ENCODE measurements around the gene BRINP1.

BRINP1 gene

GRCh38 chr9:119280740-119281485 lies 88.3 kb downstream of the BRINP1 start:
- no peak for DNase-seq

GRCh38 chr9:119278171-119278570 lies 91.1 kb downstream of the BRINP1 start:
- no peak for DNase-seq

- no peak for DNase-seq
Measured at GRCh38 chr9:119273984-119274665, 95.1 kb downstream of the BRINP1 start.

- DNase-seq = no peak
Measured at GRCh38 chr9:119273325-119273904, 95.8 kb downstream of the BRINP1 start.

GRCh38 chr9:119272500-119273211 lies 96.6 kb downstream of the BRINP1 start:
- DNase-seq = no peak

GRCh38 chr9:119268985-119269384 lies 100.2 kb downstream of the BRINP1 start:
- no peak for DNase-seq

- DNase-seq = no peak
Measured at GRCh38 chr9:119264165-119264564, 105.1 kb downstream of the BRINP1 start.

- DNase-seq = no peak
Measured at GRCh38 chr9:119257592-119257991, 111.6 kb downstream of the BRINP1 start.

- DNase-seq = no peak
Measured at GRCh38 chr9:119255116-119255515, 114.1 kb downstream of the BRINP1 start.

- DNase-seq = no peak
Measured at GRCh38 chr9:119252671-119253299, 116.5 kb downstream of the BRINP1 start.

- DNase-seq = no peak
Measured at GRCh38 chr9:119251936-119252335, 117.3 kb downstream of the BRINP1 start.

GRCh38 chr9:119250730-119251129 lies 118.5 kb downstream of the BRINP1 start:
- DNase-seq = no peak

- DNase-seq = no peak
Measured at GRCh38 chr9:119240546-119240945, 128.7 kb downstream of the BRINP1 start.

- DNase-seq = no peak
Measured at GRCh38 chr9:119234636-119235035, 134.6 kb downstream of the BRINP1 start.

- DNase-seq = no peak
Measured at GRCh38 chr9:119227422-119227821, 141.8 kb downstream of the BRINP1 start.

GRCh38 chr9:119224431-119224830 lies 144.8 kb downstream of the BRINP1 start:
- no peak for DNase-seq

- no peak for DNase-seq
Measured at GRCh38 chr9:119221276-119221675, 148.0 kb downstream of the BRINP1 start.

- DNase-seq = no peak
Measured at GRCh38 chr9:119218293-119218692, 150.9 kb downstream of the BRINP1 start.

- DNase-seq = no peak
Measured at GRCh38 chr9:119216651-119217331, 152.4 kb downstream of the BRINP1 start.

- DNase-seq = no peak
Measured at GRCh38 chr9:119215651-119216050, 153.6 kb downstream of the BRINP1 start.

- no peak for DNase-seq
Measured at GRCh38 chr9:119213471-119213870, 155.8 kb downstream of the BRINP1 start.

- no peak for DNase-seq
Measured at GRCh38 chr9:119197893-119198607, 171.2 kb downstream of the BRINP1 start.
